Activated CD8-positive, alpha-beta memory T cell treated with anti-CD3 and anti-CD28 coated beads for 24 hours (primary cell): ENCODE results near the gene SUGP1.
A peak's percentile ranks its signal among the peaks of the same experiment; 100 is the strongest.
"Not testable (repeated sequence)": the region's sequence is repeated elsewhere in the genome, so short reads cannot be mapped to it uniquely, and the experiment has no call there.

Experiments used
- DNase-seq: peaks from one replicate; pipeline ENCODE4 v3.0.0-alpha.2; 2020

The SUGP1 gene, protein sequence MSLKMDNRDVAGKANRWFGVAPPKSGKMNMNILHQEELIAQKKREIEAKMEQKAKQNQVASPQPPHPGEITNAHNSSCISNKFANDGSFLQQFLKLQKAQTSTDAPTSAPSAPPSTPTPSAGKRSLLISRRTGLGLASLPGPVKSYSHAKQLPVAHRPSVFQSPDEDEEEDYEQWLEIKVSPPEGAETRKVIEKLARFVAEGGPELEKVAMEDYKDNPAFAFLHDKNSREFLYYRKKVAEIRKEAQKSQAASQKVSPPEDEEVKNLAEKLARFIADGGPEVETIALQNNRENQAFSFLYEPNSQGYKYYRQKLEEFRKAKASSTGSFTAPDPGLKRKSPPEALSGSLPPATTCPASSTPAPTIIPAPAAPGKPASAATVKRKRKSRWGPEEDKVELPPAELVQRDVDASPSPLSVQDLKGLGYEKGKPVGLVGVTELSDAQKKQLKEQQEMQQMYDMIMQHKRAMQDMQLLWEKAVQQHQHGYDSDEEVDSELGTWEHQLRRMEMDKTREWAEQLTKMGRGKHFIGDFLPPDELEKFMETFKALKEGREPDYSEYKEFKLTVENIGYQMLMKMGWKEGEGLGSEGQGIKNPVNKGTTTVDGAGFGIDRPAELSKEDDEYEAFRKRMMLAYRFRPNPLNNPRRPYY

DNA sequence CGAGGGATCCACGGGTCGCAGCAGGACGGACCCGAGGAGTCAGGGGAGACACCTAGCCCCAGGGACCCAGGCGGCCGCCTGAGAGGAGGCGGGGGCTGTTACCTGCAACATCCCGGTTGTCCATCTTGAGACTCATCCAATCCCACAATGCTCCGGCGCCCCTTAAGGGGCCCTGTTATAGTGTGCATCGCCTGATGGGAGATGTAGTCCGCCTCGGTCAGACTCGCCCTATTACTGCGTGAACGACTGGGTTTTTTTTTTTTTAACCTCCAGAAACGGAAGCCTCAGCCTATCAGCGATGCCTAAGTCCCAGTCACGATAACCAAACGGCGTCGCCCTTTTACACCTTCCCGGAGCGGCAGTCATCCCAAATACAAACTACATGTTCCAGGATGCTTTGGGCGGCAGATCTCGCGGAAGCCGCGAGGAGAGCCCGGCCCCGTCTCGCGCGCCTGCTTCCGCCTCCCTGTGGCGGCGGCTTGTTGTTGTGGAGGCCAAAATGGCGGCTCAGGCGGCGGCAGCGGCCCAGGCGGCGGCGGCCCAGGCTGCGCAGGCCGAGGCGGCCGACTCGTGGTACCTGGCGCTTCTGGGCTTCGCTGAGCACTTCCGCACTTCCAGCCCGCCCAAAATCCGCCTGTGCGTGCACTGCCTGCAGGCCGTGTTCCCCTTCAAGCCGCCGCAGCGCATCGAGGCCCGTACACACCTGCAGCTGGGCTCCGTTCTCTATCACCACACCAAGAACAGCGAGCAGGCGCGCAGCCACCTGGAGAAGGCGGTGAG is at the start of gene SUGP1, which contains the start of gene MAU2:
Gene SUGP1, minus strand, starts transcription at position 149 of the 780 bp plus-strand sequence. Its CDS starts 13 bp downstream, at position 136.
Gene MAU2, plus strand, starts transcription at position 469 of the 780 bp plus-strand sequence. Its CDS starts 31 bp downstream, at position 500.
- DNase-seq, result peak; percentile 92

DNA sequence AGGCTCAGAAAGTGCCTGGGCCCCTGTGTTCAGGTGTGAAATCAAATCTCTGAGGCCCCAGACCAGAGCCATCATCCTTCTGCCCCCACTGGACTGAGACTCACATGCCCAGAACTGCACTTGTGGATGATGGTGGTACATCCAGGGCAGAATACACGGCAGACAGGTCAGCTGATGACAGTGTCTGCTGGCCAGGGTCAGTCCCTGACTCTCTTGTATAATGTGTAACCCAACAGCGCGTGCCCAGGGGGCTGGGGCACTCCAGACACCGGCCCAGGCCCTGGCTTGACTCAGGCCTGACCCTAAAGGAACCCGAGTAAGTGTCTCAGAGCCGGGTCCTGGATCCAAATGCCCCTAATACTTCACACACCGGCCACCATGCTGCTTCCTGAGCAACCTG is 47.8 kb upstream of the SUGP1 start:
- DNase-seq, result no peak

DNA sequence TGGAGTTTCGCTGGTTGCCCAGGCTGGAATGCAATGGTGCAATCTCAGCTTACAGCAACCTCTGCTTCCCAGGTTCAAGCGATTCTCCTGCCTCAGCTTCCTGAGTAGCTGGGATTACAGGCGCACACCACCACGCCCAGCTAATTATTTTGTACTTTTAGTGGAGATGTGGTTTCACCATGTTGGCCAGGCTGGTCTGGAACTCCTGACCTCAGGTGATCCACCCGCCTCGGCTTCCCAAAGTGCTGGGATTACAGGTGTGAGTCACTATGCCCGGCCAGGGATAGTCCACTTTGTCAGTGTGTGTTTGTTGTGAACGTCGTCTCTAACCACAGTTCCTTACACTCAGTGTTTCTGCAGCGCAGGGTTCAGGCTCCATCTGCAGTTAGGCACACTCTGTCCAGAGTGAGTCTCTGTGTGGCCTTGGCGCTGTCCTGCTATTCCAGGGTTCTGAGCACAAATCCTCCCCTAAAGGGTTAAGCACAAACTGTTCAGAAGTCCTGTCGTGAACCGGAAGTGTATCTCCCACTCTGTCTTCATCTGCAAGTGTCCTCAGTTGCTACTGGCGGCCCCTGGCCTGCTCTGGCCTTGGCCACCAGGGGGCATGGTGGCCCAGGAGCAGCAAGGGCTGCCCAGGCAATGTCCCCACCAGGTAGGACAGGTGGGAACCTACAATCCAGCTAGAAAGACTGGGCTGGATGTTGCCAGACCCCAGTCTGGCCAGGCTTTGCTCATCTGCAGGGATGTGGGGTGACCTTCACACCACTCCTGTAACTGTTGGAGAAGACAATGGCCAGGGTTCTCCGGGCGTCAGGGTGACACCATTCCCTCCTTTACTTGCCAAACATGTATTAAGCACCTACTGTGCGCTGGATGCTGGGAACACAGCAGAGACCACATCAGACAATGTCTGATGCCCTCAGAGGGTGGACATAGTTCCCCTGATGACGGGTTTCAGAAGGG is 46.4 kb upstream of the SUGP1 start:
- peak; percentile 88 for DNase-seq

DNA sequence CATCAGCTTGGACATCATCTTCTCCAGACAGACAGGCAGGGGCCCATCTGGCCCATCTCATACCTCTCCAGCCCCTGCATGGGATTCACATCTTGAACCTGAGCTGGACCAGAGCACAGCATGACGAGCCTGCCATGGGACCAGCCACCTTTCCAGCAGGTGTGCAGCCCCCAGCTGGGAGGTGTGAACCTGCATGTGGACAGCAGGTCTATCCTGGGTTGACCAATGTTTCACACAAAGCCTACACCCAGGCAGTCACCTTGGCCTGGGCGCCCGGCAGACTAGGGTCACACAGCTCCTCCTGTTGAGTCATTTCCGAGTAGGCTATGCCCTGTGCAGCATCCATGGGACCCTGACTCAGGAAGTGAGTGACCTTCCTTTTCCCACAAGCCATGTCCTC is 41.8 kb upstream of the SUGP1 start:
- no peak for DNase-seq

DNA sequence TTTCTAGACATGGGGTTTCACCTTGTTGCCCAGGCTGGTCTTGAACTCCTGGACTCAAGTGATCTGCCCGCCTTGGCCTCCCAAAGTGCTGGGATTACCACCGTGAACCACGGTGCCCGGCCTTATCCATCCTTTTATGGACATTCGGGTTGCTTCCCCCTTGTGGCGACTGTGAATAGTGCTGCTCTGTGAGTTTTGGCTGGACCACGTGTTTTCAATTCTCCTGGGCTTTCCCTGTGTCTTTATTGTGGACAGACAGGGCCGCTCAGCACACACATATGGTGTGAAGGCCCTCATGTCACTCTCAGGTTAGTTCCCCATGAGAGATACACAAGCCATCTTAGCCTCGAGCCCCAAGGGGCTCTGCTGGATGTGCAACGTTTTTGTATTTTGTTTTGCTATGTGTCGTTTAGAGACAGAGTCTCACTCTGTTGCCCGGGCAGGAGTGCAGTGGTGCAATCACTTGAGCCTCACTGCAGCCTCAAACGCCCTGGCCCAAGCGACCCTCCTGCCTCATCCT is 40.8 kb upstream of the SUGP1 start:
- peak; percentile 89 for DNase-seq

DNA sequence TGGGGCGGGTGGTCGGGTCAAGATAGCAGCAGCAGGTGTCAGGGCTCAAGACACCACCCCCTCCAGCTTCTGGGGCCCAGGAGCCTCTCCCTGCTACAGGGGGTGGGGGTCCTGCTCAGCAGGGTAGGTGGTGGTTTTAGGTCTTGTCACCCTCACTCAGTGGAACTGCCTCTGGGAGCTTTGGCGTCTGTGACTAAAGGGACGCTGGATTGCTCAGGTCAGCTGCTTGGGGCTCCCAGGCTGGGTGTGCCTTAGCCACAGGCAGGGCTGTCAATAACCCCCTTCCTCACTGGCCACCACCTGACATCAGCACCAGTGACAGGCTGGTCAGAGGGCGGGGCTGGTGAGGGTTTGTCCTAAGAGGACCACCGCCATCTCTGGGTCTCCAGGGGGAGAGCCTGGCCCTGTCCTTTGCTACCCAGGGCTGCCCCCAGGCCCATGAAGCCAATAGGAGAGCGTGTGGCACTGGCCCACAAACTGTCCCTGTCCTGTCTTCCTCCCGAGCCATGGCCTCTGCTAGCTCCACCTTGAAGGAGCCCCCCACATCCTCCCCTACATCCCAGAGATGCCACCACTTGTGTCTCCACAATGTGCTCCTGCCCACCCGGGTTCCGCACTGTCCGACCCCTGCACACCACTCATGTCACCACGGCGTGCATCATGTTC is 36.7 kb upstream of the SUGP1 start:
- no peak for DNase-seq

DNA sequence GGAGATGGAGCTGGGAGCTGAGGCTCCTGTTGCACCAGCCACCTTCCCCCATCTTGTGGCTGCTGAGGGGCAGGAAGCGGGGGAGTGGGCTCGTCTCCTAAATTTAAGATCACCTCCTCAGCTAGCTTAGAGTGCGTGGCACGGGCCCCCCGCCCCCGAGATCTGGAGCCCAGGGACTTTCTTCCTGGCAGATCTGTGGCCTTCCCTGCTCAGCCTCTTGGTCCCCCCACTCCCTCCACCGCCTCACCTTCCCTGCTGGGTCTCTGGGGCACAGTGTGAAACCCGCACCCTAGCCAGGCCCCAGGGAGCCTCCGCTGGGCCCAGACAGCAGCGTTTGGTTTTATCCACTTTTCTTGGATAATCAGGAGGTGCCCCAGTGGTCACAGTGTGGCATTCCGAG is 36.2 kb upstream of the SUGP1 start:
- DNase-seq, result no peak

DNA sequence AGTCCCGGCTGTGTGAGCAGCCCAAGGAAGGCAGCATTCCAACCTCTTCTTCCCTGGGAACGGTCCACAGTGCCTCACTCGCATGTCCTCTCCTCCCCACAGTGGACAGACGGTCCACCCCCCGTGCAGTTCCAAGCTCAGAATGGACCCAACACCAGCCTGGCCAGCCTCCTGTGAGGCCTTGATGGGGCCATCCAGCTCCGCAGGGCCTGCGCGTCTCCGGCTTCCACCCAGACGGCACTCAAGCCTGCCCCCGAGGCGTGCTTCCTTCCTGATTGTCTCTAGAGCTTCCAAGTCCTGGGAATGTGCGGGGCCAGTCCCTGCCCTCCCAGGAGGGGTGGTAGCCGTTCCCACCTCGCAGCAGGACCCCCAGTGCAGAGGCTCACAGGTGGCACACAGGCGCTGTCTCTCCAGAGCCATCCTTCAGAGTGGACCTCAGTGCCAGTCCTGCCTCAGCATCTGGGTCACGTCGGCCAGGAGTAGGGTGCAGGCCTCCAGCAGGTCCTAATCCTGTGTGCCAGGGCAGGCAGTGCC is 35.4 kb upstream of the SUGP1 start:
- DNase-seq, result no peak

DNA sequence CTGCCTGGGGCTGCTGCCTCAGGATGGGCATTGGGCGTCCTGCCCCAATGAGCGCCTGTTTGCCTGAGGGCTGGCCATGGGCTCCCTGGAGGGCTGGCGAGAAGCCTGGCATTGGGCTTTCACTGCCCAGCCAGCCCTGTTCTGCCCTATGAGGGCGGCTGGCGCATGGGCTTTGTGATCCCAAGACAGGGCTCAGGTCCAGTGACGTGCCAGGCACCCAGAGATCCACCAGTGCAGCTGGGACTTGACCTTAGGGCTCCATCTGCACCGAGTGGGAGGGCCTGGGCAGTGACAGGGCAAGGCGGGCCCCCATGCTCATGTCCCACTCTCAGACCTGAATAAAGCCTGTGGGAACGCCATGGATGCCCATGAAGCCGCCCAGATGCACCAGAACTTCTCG is 34.6 kb upstream of the SUGP1 start:
- DNase-seq, result no peak

DNA sequence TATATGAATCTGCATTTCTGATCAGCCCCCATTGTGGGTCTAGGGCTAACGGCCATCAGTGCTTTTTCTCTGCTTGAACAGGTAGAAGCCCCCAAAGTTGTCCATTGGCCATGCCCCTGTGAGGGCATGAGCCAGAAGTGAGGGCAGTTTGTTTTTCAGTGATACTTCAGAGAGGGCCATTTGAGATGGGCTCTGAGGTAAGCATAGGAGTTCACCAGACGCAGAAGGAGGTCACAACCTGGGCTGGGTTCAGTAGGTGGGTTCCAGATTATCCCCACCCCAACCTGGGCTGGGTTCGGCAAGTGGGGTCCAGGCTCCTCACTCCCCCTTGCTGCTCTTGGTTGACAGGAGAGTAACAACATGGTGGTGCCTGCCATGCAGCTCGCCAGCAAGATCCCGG is 33.7 kb upstream of the SUGP1 start:
- no peak for DNase-seq

DNA sequence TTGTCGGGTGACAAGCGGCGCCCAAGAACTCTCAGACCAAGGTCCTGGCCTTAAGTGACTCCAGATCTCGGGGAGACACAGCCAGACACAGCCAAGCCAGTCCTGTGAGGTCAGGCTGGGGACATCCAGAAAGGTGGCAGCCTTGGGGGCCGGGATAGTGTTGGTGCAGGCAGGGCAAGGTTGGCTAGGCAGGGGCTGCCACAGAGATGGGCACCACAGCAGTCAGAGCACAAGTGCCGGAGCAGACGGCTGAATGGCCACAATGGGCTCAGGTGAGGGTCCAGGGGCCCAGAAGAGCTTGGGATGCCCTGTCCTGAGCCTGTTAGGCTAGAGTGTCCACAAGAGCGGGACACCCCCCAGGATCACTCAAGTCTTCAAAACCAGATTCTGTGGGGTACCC is 32.5 kb upstream of the SUGP1 start:
- no peak for DNase-seq

DNA sequence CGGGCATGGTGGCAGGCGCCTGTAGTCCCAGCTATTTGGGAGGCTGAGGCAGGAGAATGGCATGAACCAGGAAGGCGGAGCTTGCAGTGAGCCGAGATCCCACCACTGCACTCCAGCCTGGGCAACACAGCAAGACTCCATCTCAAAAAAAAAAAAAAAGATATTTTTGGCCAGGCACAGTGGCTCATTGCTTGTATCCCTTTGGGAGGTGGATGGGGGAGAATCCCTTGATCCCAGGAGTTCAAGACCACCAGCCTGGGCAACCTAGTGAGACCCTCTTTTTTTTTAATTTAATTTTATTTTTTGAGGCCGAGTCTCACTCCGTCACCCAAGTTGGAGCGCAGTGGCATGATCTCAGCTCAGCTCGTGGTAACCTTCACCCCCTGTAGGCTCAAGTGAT is 30.4 kb upstream of the SUGP1 start:
- DNase-seq, result not testable (repeated sequence)

DNA sequence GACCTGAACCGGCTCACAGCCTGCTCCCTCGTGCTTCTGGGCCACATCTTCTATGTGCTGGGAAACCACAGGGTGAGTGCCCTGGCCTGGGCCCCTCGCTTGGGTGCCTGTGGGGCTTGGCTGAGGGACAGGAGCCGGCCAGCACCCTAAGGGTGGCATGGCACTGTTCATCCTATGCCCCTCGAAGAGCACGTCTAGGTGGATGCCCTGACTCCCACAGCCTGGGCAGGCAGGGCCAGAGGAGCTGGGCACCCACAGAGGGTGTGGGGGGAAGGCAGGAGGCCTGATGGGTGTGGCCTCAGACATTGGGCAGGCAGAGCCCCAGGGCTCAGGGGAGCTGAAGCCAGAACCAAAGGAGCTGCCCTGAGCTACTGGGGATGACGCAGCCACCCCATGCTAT is 29.1 kb upstream of the SUGP1 start:
- no peak for DNase-seq

DNA sequence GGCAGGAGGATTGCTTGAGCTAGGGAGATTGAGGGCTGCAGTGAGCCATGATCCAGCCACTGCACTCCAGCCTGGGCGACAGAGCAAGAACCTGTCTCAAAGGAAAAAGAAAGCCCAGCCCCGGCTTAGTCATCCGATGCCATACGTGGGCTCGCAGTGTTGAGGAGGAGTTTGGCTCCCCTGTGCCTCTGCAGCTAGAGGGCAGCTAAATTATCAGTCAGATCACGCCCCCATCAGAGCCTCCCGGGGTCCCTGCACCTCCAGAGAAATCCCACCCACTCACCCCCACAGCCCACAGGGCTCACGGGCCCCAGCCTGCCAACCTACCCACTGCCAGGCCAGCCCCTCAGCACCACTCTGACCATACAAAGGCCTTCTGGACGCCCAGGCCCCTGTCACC is 28.0 kb upstream of the SUGP1 start:
- DNase-seq, result no peak

DNA sequence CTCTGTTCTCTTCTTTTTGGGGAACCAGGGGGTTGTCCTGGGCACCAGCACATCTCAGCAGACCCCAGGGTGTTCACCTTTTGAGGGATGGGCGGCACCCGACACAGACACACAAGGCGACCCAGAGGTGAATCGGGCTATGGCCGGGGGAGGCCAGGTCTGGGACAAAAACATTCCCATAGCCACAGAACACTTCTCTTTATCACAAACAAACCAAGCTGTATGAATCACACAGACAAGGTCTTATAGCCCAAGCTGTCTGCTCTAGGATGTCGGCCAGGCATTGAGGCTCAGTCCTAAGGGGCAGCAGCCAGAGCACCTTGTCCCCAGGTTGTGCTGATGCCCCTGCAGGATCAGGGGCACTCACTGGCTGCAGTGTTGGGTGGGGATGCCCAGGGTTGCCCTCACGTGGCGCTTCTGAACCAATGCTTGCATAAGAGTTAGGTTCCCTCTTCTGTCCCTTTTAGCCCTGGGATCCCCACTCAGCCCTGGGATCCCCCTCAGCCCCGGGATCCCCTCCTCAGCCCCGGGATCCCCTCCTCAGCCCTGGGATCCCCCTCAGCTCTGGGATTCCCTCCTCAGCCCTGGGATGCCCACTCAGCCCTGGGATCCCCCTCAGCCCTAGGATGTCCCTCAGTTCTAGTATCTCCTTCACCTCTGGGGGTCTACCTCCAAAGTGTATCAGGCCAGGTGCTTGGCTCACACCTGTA is 27.2 kb upstream of the SUGP1 start:
- no peak for DNase-seq

DNA sequence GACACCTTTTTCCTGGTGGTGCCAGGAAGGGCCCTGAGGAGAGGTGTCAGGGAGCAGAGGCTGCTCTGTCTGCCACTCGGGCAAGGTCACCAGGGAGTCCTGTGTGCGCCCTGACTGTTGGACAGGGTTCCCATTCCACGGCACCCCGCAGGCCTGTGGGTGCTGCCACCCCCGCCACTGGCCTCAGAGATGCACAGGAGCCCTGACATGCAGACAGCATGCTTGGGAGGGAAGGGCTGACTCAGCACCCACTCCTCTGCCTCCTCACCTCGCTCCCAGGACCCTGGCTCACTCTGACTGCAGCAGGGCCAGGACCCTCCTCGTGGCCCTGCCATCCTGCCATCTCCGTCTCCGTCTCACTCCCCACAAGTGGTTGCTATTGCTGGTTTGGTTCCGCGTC is 25.7 kb upstream of the SUGP1 start:
- no peak for DNase-seq

DNA sequence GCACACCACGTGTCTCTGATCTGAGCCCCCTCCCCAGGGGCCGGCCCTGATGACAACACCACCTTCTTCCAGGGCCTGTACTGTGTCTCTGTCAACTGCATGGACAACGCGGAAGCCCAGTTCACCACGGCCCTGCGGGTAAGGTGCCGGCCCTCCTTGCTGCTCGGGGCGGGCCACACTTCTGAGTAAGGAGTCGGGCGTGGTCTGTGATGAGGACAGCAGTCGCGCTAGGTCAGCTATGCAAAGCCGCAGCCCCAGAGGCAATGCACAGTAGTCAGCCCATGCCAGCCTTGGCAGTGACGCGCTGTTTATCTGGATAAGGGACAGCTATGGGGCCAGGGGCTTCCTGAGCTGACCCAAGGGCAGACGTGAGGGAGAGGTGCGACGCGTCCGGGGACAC is 24.9 kb upstream of the SUGP1 start:
- DNase-seq, result no peak

DNA sequence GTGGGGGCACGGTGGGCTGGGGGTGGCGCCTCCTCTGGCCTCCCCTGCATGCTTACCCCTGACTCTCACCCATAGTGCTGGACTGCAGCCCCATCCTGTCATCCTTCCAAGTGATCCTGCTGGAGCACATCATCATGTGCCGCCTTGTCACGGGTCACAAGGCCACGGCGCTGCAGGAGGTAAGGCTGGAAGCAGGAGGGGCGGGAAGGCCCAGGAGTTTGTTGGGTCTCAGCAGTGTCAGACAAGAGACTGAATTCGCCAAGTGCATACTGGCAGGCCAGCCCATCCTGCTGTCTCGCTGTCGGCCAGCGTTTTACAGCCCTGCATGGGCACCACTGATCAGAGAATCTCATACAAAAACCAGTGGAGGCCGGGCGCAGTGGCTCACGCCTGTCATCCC is 23.5 kb upstream of the SUGP1 start:
- DNase-seq, result no peak

DNA sequence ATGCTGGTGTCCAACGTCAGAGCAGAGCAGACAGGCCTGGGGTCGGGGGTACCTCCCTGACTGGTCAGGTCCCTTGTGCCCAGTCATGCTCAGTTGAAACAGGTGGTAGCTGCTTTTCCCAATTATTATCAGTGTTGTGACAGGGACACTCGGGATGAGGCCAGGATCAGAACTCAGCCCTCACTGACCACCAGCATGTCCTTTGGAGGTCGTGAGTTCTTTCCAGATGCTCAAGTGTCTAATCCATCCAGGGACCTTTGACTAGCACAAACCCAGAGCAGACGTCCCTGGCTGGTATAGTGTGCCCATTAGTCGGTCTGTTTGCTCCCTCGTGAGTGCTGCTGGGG is 22.7 kb upstream of the SUGP1 start:
- no peak for DNase-seq

DNA sequence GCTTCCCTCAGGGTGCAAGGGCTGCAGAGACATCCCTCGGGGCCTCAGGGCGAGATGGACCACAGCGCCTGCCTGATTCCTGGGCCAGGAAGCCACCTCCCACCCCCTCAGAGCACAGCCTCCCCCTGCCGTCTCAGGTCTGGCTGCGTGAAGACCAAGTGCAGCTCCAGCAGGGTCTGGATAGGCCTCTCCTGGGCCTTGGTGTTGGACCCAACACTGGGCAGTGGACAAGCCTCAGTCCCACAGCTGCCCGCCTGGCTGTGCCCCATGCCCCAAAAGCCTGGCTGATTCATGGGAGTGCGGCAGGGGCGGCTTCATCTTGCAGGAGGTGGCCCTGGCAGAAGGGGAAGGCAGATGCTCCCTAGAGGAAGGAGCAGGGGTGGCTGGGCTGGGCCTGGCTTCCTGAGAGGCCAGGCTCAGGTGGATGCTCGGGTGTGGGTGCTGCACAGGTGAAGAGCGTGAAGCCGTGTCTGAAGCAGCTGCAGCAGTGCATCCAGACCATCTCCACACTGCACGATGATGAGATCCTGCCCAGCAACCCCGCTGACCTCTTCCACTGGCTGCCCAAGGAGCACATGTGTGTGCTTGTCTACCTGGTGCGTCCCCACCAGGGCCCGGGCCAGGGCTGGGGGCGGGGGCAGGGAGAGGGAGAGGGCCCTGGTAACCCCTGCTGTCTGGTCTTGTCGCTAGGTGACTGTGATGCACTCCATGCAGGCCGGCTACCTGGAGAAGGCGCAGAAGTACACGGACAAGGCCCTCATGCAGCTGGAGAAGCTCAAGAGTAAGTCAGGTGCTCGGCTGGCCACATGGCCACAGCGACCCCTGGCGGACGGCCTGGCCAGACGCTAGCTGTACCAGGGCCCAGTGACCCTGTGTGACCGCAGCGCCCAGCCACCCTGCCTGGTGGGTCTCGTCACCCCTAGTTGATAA is 22.0 kb upstream of the SUGP1 start:
- no peak for DNase-seq
